GM18505 (cell line): Measurements from ENCODE around the gene MUC3A.

Experiments used
- ATAC-seq: cut with Tn5 transposase; IDR thresholded peaks from one replicate; pipeline ENCODE4 v1.9.1; 2021; ENCODE audit not compliant: unreplicated experiment
- POLR2A ChIP-seq: IDR thresholded peaks from 4 replicates; pipeline ENCODE4 v1.6.1; 2011; ENCODE audit warnings: borderline replicate concordance; ENCODE audit not compliant: insufficient read depth, insufficient read length; ENCODE audit errors: extremely low read depth

The MUC3A gene

GRCh38 chr7:101009629-101010028, 60.3 kb downstream of the MUC3A start:
- no peak for ATAC-seq
- TF ChIP-seq POLR2A = no peak

GRCh38 chr7:101012931-101013330, 63.6 kb downstream of the MUC3A start:
- no peak for TF ChIP-seq POLR2A
- no peak for ATAC-seq

- TF ChIP-seq POLR2A = no peak
- ATAC-seq = no peak
These were observed 66.3 kb downstream of the MUC3A start for GRCh38 chr7:101015626-101016025.

GRCh38 chr7:101017064-101017777, 67.9 kb downstream of the MUC3A start:
- peak; percentile 67 for ATAC-seq
- TF ChIP-seq POLR2A = peak; percentile 52
